GM19025 (cell line): Measurements from ENCODE around the gene SCRN2.

Experiments
- ATAC-seq: cut with Tn5 transposase; IDR thresholded peaks from one replicate; pipeline ENCODE4 v1.9.1; 2021; ENCODE audit warnings: mild to moderate bottlenecking, low read depth, moderate library complexity; ENCODE audit not compliant: unreplicated experiment

Gene SCRN2

DNA sequence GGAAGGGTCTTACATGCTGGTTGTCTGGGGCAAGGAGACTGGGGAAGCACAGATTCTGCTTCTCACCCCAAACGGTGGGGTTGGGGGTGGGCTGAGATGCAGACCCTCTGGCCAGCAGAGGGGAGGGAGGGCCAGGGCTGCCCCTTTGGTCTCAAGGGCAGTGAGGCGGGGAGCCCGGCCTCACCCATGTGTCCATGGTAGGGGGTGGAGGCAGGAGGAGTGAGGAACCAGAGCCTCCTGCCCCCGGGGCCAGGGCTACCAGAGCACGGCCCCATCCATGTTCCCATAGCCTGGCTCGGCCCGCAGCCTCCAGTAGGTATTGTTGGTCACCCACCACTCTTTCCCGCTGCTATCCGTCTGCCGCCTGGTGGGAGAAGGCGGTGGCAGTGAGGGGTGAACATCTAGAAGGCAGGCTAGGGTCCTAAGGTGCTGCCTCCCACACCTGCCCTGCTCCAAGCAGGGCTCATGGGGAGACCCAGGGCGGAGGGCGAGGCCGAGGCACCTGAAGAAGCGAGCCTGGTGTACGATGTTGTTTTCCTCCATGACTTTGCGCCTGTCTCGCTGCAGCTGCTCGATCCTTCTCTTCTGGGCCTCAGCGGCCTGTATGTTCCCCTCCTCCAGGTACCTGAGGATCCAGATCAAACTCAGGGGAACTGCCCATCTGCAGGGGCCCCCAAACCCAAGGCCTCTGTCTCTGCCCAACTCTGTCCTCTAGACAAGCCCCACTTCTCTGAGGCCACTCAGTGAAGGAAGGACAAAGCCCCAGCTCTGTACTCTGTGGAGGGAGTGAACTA, 32.8 kb downstream of the SCRN2 start:
- no peak for ATAC-seq

DNA sequence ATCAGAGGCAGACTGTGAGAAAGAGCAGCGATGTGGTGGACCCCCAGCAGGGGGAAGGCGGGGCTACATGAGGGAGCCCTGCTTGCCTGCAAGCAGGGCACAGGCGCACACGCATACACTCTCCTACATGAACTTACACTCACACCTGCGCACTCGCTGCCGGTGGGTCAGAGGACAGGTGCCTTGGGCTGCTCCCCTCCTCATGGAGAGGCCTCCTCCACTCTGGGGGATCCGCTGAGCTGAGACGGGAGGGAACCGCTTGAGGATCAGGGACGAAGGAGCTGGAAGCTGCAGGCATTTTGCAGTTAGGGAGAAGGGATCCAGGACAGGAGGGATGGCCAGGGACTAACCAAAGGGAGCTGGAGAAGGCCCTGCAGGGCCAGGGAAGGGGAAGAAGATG, 33.7 kb downstream of the SCRN2 start:
- ATAC-seq: no peak

DNA sequence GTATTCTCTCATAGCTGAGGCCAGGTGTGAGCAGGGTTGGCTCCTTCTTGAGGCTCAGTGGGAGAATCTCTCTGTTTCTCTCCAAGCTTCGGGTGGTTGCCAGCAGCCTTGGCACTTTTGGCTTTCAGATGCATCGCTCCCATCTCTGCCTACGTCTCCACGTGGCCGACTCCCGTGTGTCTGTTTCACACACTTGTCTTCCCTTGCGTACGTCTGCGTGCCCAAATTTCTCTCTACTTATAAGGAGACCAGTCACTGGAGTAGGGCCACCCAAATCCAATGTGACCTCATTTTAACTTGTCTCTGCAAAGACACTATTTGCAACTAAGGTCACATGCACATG, 34.2 kb downstream of the SCRN2 start:
- ATAC-seq: no peak

DNA sequence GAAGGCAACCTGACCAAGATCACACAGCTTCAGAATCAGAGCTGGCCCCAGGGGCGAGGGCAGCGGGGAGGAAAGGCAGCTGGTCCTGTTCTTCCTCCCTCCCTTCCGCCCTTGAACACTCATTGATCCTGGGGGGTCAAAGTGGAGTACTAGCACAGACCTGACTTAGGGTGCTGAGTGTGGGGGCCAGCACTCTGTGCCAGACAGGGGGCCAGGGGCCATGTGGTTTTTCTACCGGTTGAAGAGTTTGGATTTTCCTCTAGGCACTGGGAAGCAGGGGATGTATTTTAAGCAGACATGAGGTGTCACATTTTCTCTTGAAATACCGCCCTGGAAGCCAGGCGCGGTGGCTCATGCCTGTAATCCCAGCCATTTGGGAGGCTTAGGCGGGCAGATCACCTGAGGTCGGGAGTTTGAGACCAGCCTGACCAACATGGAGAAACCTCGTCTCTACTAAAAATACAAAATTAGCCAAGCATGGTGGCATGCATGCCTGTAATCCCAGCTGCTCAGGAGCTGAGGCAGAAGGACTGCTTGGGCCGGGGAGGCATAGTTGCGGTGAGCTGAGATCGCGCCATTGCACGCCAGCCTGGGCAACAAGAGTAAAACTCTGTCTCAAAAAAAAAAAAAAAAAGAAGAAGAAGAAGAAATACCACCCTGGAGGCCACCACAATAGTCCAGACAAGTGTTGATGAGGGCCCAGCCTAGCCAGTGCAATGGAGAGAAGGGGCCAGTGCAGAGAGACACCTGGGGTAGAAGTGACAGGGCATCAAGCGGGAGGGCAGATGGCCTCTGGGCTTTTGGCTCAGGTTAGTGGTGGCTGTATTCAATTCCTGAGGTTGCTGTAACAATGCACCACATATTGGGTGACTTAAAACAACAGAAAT, 34.8 kb downstream of the SCRN2 start:
- ATAC-seq: no peak

DNA sequence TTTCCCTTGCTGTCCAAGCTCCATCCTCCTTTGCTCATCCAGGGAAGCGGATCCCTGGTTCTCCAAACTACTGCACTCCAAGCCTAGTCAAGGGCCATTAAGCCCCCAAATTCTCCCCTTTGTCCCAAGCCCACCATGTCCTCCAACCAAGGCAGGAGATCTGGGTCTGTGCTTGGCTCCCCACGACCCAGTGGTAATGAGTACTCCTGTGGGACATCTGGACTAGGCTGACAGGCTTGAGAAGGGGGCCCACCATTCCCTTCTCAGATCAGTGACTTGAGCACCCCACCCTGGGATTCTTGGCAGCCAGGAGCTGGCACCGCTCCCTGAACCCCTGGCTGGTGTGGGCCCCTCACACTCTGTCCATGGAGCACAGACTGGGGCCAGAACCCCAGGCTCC, 36.6 kb downstream of the SCRN2 start:
- no peak for ATAC-seq

DNA sequence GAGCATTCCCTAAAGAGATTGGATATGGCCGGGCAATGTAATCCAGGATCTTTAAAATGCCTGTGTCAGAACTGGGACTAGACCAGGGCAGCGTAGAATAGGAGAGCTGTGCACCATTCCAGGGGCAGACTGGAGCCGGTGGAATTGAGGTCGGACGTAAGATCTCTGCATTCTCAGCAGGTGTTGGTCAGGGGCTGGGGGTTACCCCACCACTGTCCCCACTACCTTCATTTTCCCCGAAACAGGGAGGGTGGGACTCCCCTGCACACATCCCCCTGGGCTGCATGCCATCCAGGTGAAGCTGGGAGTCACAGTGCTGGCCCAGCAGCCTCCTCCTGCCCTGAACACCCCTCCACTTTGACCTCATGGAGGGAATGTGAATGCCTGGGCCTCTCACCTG, 37.3 kb downstream of the SCRN2 start:
- no peak for ATAC-seq

DNA sequence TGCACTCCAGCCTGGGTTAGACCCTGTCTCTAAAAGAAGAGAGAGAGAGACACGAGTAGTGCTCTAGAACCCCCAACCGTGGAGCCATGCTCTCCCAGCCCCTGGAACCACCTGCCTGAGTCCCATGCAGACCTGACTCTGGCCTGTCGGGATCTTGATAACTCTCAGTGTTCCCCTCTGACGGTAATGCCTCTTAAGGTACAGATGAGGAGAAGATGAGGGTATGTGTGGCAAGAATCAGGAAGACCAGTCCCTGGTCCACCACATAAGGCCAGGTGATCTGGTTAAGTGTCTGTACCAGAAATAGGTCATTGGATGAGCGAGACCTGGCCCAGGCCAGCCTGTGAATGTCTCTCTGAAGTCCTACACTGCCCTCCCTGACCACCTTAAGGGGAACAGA, 37.9 kb downstream of the SCRN2 start:
- no peak for ATAC-seq

DNA sequence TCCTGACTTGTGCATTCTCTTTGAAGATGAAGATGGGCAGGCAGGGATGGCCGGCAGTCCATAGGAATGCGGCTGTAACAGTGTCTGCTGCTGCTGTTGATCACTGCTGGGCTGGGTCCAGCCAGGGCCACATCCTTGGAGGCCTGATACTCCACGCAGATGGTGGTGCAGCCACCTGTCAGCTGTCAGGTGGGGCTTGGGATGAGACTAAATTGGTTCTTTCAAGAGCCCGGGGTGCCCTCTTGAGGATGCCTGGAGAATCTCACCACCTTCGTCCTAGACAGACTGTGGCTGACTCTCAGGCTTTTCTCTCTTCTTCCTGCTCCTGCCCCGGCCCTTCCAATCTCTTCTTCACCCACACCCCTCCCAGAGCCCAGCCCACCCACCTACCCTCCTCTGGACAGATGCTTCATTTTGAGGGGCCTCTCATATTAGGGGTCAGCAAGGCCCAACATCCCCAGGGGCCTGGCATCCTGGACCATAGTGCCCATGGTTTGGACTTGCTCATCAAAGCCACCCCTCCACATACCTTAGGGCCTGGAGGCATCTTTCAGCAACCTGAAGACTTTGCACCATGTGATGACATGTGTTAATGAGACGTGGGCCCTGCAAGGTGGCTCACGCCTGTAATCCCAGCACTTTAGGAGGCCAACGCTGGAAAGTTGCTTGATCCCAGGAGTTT, 38.6 kb downstream of the SCRN2 start:
- no peak for ATAC-seq

DNA sequence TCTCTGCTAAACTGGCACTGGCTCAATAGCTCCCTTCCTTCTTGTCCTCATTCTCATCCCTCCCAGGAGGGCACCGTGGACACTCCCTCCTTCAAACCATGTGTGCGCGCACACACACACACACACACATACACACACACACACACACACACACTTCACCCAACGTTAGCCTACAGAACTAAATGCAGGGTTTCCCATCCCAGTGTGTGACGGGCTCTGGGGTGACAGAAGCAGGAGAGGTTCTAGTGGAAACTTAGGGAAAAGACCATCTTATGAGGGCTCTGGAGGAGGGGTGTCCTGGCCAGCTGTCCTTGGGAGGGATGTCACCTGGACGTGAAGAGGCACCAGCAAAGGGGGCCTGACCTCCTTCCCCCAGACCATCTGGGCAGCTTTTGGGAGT, 39.2 kb downstream of the SCRN2 start:
- no peak for ATAC-seq

DNA sequence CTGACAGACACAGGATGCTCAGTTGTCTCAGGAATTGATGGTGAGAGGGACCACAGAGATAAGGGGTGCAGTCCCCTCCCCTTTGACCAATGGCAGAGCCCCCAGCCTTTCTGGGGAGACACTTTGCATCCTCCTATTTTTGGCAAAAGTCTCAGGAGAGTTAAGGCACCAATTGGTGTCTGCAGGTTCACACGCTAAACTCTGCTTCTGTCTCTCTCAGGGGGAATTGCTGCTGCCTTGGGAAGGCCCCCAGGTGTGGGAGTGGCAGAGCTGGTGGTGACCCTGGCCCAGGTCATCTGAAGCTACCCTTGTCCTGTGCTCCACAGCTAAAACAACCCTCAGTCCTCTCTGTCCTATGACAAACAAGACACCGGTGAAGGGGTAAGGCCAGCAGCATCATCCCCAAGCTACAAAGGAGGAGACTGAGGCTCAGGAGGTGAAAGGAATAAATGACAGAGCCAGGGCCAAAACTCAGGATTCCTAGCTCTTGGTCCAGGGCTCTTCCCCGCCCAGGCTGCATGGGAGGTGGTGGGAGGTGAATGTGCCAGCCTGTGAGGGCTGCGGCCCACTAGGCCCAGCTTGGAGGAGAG, 39.8 kb downstream of the SCRN2 start:
- no peak for ATAC-seq

DNA sequence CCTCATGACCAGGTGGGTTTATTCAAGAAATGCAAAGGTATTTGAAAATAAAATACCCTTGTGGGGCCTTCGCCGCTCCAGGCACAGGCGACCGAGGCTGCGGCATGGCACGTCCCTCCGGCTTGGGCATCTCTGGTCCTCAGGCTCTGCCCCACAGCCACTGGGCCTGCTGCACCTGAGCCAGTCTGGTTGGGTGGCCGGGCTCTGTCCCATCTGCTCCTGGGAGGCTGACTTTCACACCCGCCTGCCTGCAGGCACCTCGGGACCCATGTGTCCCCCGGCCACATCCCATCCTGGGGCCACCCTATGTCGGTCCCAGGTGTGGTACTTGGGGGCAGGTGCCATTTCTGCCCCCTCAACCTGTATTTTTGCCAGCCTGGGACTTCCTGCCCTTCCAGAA, 40.4 kb downstream of the SCRN2 start:
- ATAC-seq: no peak

DNA sequence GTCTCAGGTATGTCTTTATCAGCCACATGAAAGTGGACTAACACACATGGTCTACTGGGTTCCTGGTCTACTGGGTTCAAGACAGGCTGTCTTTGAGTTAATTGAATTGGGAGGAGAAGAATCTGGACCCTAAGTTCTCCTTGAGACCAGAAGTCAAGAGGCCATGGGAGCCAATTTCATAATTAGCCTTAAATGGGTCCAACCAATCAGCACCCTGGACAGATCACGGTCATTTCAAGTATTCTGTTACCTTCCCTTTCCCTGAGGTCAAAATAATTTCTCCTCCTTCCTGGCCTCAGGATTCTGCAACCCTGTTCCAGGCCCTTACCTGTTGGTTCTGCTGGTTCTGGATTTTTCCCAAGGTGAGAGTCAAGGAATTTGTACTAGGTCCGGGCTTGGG, 43.3 kb downstream of the SCRN2 start:
- no peak for ATAC-seq

DNA sequence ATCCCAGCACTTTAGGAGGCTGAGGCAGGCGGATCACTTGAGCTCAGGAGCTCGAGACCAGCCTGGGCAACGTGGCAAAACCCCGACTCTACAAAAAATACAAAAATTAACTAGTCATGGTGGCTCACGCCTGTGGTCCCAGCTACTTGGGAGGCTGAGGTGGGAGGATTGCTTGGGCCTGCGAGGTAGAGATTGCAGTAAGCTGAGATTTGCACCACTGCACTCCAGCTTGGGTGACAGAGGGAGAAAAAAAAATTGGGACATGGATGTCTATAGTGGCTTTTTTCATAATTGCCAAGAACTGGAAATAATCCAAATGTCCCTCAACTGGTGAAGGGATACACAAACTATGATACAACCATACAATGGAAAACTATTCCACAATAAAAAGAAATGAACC, 48.1 kb downstream of the SCRN2 start:
- no peak for ATAC-seq

DNA sequence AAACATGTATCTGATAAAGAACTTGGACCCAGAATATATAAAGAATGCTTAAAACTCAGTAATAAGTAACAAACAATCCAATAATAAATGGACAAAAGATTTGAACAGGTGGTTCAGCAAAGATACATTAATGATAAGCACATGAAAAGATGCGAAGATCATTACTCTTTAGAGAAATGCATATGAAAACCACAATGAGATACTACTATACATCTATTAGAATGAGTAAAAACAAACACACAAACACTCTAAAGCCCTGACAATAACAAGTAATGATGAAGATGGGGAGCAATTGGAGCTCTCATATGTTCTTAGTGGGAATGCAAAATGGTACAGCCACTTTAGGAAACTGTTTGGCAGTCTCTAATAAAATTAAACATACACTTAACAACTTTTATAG, 48.6 kb downstream of the SCRN2 start:
- no peak for ATAC-seq

DNA sequence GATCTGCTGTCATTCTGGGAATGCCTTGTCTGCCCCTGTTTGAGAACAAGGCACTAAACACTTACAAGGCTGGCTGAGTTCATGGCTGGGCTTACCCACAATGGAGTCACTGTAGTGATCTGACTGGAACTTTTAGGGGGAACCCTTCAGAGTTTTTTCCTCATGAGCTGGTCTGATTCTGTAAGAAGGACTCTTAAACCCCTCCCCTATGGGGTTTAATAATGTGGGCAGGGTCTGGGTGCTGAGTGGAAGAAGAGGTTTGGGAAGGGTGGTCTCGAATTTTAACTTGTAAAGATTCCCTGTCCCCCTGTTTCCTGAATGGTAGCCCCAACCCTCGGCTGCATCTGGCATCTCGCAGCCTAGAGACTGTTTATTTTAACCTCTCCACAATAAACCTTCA, 50.0 kb downstream of the SCRN2 start:
- no peak for ATAC-seq

DNA sequence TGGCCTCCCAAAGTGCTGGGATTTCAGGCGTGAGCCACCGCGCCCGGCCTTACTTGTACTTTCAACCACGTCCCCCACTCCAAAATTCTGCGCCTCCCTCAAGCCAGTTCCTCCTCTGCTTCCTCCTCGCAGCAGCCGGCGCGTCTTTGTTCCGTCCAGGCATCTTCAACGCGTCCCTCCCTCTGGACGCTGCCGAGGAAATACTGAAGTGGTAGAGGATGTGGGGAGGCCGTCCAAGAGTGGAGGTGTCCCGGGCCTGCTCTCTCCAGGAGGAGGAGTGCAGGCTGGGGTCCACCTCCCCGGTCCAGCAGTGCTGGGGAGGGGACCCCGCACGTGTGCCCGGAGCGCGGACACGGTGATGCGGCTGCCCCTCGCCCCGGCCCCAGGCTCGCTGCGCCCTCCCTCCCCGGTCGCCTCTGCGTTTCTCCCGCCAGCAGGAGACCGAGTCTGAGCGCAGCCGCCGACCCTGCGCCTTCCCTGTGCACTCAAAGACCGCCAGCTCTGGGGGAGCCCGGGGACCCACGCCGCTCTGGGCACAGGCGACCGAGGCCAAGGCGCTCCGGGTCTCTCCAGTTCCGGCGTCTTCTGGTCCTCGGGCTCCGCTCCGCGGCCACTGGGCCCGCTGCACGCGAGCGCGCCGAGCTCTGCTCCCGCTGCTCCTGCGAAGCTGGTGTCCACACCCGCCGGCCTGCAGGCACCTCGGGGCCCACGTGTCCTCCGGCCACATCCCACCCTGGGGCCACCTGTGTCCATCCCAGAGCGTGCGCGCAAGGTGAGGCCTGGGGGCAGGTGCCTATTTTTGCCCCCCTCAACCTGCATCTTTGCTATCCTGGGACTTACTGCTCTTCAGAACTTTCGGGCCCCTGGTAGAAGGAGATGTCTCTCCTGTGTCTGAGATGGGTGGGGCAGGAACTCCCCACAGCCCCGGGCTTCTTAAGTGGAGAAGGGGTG, 51.2 kb downstream of the SCRN2 start:
- ATAC-seq: no peak
